Gastroesophageal sphincter (tissue), 4 donors: ENCODE results near the gene IQCN. TPM values are rescaled to one million over a fixed set of nuclear protein-coding genes. Genes with fewer than 3 reads are reported as not detected.

ENCODE experiments used
- ATAC-seq: fragments of 150-250 bp; one replicate; pipeline ENCODE4 v1.9.1; 2016; ENCODE audit warnings: mild to moderate bottlenecking, moderate library complexity
- H3K27ac ChIP-seq, 4 donors: fragments of 200-600 bp; sonication (generic) in 3 of 4; 1 replicate in 3 of 4; 2 replicates in 1 of 4; pipeline ENCODE4 v1.5.1; 2016 to 2019
- H3K27me3 ChIP-seq: fragments of 200-600 bp; sonication (generic); one replicate; pipeline ENCODE4 v1.5.1; 2019
- H3K36me3 ChIP-seq, 2 donors: fragments of 200-600 bp; sonication (generic); one replicate each; pipeline ENCODE4 v1.5.1; 2019; ENCODE audit warnings: control low read depth in 1 of 2
- H3K4me1 ChIP-seq, 3 donors: fragments of 200-600 bp; sonication (generic); 1 replicate in 2 of 3; 2 replicates in 1 of 3; pipeline ENCODE4 v1.5.1; 2016 to 2019; ENCODE audit warnings: control low read depth in 2 of 3
- H3K4me3 ChIP-seq, 2 donors: fragments of 200-600 bp; sonication (generic); one replicate each; pipeline ENCODE4 v1.5.1; 2019; ENCODE audit warnings: mild to moderate bottlenecking in 1 of 2, moderate library complexity in 1 of 2
- H3K9me3 ChIP-seq, 3 donors: fragments of 200-600 bp; sonication (generic); one replicate each; pipeline ENCODE4 v1.5.1; 2017 to 2019; ENCODE audit warnings: control low read depth in 2 of 3
- CTCF ChIP-seq, 4 experiments: fragments of 200-600 bp in 2 of 4; fragments of 450-650 bp in 2 of 4; sonication (generic) in 1 of 4; IDR thresholded peaks; one replicate each; pipeline ENCODE4 v1.5.1; 2017 to 2019; ENCODE audit warnings: antibody characterized with exemption in 4 of 4, mild to moderate bottlenecking in 2 of 4, moderate library complexity in 2 of 4
- EP300 ChIP-seq: sonication (generic); formaldehyde crosslinking; IDR thresholded peaks from one replicate; pipeline ENCODE4 v1.6.1; 2017; ENCODE audit warnings: antibody characterized with exemption, mild to moderate bottlenecking
- POLR2A ChIP-seq, 2 donors: fragments of 450-650 bp; IDR thresholded peaks; one replicate each; pipeline ENCODE4 v1.6.1; 2017; ENCODE audit warnings: antibody characterized with exemption in 2 of 2, mild to moderate bottlenecking in 2 of 2, moderate library complexity in 1 of 2
- POLR2AphosphoS5 ChIP-seq: sonication (generic); formaldehyde crosslinking; IDR thresholded peaks from one replicate; pipeline ENCODE4 v1.6.1; 2017; ENCODE audit warnings: antibody characterized with exemption
- WGBS, 2 donors: methylation state at CpG; one replicate each; pipeline ENCODE4 v1.1.5; 2018; ENCODE audit warnings: low coverage in 1 of 2; 5-methylcytosine and 5-hydroxymethylcytosine counted together
- total RNA-seq, 4 donors: library from RNA; depleted of rRNA; stranded (reverse); fragments of >200 nt; gene quantifications; one replicate each; pipeline ENCODE4 v1.1.0, GENCODE V29; 2016

The IQCN gene
- total RNA-seq = 1 to 10 TPM in 2 of 4 donors, under 1 TPM in 2; 0.27 to 4.4 (median 1.3) TPM

- Histone ChIP-seq H3K27me3 (no peaks in the 10 kb centered on the region), H3K4me3 (peak within 1 kb of the TSS in 1 of 2 donors; percentile 12), H3K4me1 (peaks cover 0 to 83% (median 42%) of the 10 kb centered on the region in 3 donors), H3K9me3 (no peaks in the 10 kb centered on the region), H3K36me3 (peaks cover 0 to 22% of the 10 kb centered on the region in 2 donors), H3K27ac (peak within 1 kb of the TSS; percentile 32 to 100 (median 84))
- peak; percentile 12 for ATAC-seq
- TF ChIP-seq POLR2AphosphoS5 (no peak), POLR2A (IDR thresholded peaks at IDR 0.05) (peak in 1 of 2 donors; percentile 16)
- 20 to 33% methylated on average over 1 to 2 of the region's 9 CpGs for whole genome bisulfite sequencing, 2 donors
Observed at GRCh38 chr19:18274219-18274780, at the start of gene IQCN. Gene IQCN (minus strand): TSS chr19:18274452. CDS start chr19:18269478, 4,974 bp downstream.

GRCh38 chr19:18322759-18323460 lies 48.7 kb upstream of the IQCN start, which contains the start of gene LSM4:
Gene LSM4 (minus strand): TSS chr19:18323076. CDS start chr19:18323020, 56 bp downstream.
- WGBS, 2 donors = 0% methylated on average over 8 to 12 of the region's 75 CpGs
- H3K27me3 ChIP-seq = no peaks in the 10 kb centered on the region

GRCh38 chr19:18322318-18322758 lies 48.1 kb upstream of the IQCN start:
- no peaks in the 10 kb centered on the region for H3K9me3 ChIP-seq
- no peaks in the 10 kb centered on the region for H3K27me3 ChIP-seq
- peak overlapping the region; percentile 56 to 91 (median 88) for H3K27ac ChIP-seq
- peak overlapping the region; percentile 53 to 84 for H3K4me3 ChIP-seq
- 0 to 3% methylated on average over 6 of the region's 7 CpGs for WGBS, 2 donors
- TF ChIP-seq POLR2A (IDR thresholded peaks at IDR 0.05) (no peak), POLR2AphosphoS5 (no peak), CTCF (IDR thresholded peaks at IDR 0.05) (no peak), EP300 (no peak)
- H3K4me1 ChIP-seq = peaks cover 0 to 66% (median 18%) of the 10 kb centered on the region in 3 donors
- no peak for ATAC-seq
- H3K36me3 ChIP-seq = no peaks in the 10 kb centered on the region

More at GRCh38 chr19:18322759-18323460, 48.7 kb upstream of the IQCN start, which contains the start of gene LSM4:
- H3K9me3 ChIP-seq = no peaks in the 10 kb centered on the region
- H3K27ac ChIP-seq = peak within 1 kb of the TSS; percentile 85 to 91 (median 90)
- H3K4me1 ChIP-seq = peaks cover 0 to 63% (median 18%) of the 10 kb centered on the region in 3 donors
- peak within 1 kb of the TSS; percentile 53 to 84 for H3K4me3 ChIP-seq
- peak; percentile 98 for ATAC-seq
- H3K36me3 ChIP-seq = no peaks in the 10 kb centered on the region
- TF ChIP-seq EP300 = no peak
- peak; percentile 78 for TF ChIP-seq POLR2AphosphoS5
- TF ChIP-seq CTCF (IDR thresholded peaks at IDR 0.05) = peak in 3 of 4 experiments; percentile 8 to 51 (median 16)
- TF ChIP-seq POLR2A (IDR thresholded peaks at IDR 0.05) = peak; percentile 68 to 73

GRCh38 chr19:18321734-18322102 lies 47.5 kb upstream of the IQCN start:
- Histone ChIP-seq H3K27ac (peak overlapping the region in 3 of 4 donors; percentile 85 to 91 (median 91)), H3K4me1 (peaks cover 0 to 69% (median 18%) of the 10 kb centered on the region in 3 donors), H3K4me3 (no peak overlapping the region), H3K36me3 (no peaks in the 10 kb centered on the region), H3K27me3 (no peaks in the 10 kb centered on the region), H3K9me3 (no peaks in the 10 kb centered on the region)
- WGBS, 2 donors = 11 to 22% methylated on average over 7 to 8 of the region's 9 CpGs
- ATAC-seq = no peak
- TF ChIP-seq EP300 = no peak
- no peak for TF ChIP-seq POLR2A (IDR thresholded peaks at IDR 0.05)
- TF ChIP-seq POLR2AphosphoS5 = no peak
- no peak for TF ChIP-seq CTCF (IDR thresholded peaks at IDR 0.05)

- Histone ChIP-seq H3K27me3 (no peaks in the 10 kb centered on the region), H3K9me3 (no peaks in the 10 kb centered on the region), H3K4me1 (peaks cover 0 to 69% (median 18%) of the 10 kb centered on the region in 3 donors), H3K27ac (peak overlapping the region in 3 of 4 donors; percentile 32 to 91 (median 91)), H3K4me3 (no peak overlapping the region), H3K36me3 (no peaks in the 10 kb centered on the region)
- no peak for ATAC-seq
- no peak for TF ChIP-seq EP300
- TF ChIP-seq POLR2AphosphoS5 = no peak
- TF ChIP-seq POLR2A (IDR thresholded peaks at IDR 0.05) = no peak
- no peak for TF ChIP-seq CTCF (IDR thresholded peaks at IDR 0.05)
- WGBS, 2 donors = 69 to 75% methylated on average over 9 to 11 of the region's 14 CpGs
Observed at GRCh38 chr19:18320865-18321733, 46.8 kb upstream of the IQCN start.
